ENCODE data around the gene AP2A1.
"Not testable (repeated sequence)": the region's sequence is repeated elsewhere in the genome, so short reads cannot be mapped to it uniquely, and the experiment has no call there.

The AP2A1 gene

DNA sequence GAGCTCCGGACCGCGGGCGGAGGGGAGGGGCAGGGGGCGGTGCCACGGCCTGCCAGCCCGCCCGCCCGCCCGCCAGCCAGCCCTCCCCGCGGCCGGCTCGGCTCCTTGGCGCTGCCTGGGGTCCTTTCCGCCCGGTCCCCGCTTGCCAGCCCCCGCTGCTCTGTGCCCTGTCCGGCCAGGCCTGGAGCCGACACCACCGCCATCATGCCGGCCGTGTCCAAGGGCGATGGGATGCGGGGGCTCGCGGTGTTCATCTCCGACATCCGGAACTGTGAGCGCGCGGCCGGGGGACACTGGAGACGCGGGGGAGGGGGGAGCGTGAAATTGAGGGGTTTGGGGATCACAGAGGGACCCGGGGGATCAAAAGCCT lies at the start of gene AP2A1:
TSS of gene AP2A1 (plus strand) at position 72 of the 370 bp plus-strand sequence. CDS start at position 205, 133 bp downstream.
- DNase-seq (ENCODE audit: low spot score), result no peak

- DNase-seq (ENCODE audit: low spot score), result no peak
These were observed 48.3 kb upstream of the AP2A1 start for GRCh38 chr19:49718511-49718910.

DNA sequence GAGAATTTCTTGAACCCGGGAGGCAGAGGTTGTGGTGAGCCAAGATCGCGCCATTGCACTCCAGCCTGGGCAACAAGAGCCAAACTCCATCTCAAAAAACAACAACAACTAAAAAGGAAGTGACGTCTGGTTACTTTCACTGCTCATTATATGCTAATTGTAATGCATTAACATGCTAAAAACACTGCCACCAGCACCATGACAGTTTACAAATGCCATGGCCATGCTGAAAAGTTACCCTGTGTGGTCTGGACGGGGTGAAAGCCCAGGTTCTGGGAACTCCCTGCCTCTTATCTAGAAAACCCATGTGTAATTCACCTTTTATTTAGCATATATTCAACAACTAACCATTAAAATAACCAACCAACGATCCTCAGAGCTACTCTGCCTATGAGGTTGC lies 47.8 kb upstream of the AP2A1 start:
- DNase-seq (ENCODE audit: low spot score), result no peak

DNA sequence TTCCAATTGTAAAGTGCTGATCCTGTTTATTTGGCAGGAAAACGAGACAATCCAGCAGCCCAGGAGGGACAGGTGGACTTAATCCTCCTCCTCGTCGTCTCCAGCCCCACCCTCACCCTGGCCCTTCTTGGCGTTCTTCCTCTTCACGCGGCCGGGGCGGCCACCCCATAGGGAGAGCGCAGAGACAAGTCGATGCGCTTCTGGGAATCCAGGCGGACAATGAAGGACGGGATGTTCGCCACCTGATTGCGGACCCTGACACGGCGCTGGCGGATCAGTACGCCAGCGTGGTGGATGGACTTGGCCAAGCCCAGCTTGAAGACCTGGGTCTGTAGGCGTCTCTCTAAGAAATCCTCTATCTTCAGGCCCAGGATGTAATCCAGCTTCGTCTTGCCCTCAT lies 47.4 kb upstream of the AP2A1 start:
- not testable (repeated sequence) for DNase-seq (ENCODE audit: low spot score)

DNA sequence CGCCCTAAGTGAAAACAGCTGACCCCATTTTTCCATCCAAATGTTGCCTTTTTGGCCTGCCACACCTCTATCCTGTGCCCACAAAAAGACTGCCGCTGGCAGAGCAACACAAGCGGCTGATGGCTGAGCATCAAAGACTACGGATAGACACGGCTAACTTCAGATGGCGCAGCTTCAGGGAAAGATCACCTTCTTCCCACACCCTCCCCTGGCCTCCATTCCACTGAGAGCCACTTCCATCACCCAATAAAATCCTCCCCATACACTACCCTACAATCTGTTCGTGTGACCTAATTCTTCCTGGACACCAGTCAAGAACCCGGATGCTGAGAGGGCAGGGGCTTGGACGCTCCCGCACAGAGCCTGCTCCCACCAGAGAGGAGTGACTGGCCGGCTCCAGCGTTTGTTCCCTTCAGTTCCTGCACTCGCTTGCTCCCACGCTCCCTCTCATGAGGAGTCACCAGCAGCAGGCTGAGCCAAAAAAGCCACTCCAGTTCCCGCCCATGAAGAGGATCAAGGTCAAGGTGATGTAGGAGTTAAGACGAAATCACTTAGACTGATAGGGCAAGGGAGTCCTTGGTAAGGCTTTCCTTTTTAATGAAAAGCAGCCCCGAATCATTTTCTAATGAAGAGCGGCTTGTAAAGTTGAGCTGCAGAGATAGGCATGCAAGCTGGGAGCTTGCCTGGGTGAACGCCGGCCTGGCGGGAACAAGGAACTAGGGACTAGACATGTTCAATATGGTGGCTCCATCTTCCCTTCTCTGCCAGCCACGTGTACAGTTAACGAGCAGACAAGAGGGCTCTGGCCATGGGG lies 39.4 kb upstream of the AP2A1 start:
- DNase-seq (ENCODE audit: low spot score), result no peak

- no peak for DNase-seq (ENCODE audit: low spot score)
These were observed 36.6 kb upstream of the AP2A1 start for GRCh38 chr19:49730166-49730565.

DNA sequence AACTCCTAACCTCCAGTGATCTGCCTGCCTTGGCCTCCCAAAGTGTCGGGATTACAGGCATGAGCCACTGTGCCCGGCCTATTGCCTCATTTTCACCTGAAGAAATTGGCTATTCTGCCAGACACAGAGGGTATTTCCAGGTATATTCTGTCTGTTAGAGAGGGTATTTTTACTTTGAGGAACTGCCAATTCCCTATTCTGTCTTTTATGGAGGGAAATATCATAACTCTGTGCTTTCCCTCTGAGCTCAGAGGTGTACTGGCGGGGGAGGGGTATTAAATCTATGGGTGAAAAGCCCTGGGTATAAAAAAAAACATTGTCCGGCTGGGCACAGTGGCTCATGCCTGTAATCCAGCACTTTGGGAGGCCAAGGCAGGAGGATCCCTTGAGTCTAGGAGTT lies 28.5 kb upstream of the AP2A1 start:
- DNase-seq (ENCODE audit: low spot score), result no peak

DNA sequence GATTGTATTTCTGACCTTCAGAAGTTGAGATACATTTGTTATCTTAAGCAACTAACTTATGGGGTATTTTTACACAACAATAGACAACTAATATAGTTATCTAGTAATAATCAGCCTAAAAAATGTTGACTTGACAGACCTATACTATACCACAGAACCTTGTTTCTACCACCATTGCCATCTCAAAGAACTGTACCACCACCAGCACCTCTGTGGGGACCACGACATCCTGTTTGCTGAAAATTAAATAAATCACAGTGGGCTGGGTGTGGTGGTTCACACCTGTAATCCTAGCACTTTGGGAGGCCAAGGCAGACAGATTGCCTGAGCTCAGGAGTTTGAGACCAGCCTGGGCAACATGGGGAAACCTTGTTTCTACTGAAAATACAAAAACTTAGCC lies 27.7 kb upstream of the AP2A1 start:
- DNase-seq (ENCODE audit: low spot score), result no peak

DNA sequence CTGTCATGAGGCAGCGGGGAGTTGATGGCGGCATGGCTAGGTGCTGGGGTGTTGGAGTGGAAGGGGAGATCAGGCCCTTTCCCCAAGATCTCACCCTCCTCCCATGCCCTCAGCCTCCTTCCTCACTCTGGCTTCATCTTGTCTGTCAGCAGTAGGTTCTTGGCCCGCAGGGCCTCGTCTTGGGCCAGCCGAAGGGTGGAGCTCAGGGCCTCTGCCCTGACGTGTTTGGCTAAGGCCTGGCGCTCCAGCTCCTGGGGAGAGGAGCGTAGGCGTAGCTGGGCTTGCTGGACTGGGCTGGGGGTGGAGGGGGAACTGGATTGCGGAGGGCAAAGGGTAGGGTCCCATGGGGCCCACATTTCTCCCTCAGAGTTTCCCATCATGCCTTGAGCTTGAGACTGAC lies 26.9 kb upstream of the AP2A1 start:
- DNase-seq (ENCODE audit: low spot score), result no peak

- no peak for DNase-seq (ENCODE audit: low spot score)
These were observed 25.5 kb upstream of the AP2A1 start for GRCh38 chr19:49741210-49741844.

DNA sequence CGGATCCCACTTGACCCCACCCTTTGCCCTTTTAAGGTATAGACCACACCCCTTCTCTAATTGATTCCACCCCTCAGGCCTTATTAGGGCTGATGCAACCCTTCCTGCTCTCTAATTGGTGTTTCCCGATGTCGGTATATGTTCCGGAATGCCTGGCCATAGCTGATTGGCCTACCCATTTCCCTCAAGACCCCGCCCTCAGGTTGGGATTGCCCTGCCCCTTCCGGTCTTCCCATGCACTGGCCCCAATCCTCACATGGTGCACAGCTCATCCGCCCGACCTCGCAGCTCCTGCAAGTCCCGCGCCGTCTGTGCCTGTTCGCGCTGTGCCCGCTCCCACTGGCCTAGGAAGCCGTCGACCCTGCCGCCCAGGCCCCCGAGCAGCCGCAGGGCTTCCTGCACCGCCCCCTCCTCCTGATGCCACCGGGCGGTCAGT lies 21.8 kb upstream of the AP2A1 start:
- no peak for DNase-seq (ENCODE audit: low spot score)

DNA sequence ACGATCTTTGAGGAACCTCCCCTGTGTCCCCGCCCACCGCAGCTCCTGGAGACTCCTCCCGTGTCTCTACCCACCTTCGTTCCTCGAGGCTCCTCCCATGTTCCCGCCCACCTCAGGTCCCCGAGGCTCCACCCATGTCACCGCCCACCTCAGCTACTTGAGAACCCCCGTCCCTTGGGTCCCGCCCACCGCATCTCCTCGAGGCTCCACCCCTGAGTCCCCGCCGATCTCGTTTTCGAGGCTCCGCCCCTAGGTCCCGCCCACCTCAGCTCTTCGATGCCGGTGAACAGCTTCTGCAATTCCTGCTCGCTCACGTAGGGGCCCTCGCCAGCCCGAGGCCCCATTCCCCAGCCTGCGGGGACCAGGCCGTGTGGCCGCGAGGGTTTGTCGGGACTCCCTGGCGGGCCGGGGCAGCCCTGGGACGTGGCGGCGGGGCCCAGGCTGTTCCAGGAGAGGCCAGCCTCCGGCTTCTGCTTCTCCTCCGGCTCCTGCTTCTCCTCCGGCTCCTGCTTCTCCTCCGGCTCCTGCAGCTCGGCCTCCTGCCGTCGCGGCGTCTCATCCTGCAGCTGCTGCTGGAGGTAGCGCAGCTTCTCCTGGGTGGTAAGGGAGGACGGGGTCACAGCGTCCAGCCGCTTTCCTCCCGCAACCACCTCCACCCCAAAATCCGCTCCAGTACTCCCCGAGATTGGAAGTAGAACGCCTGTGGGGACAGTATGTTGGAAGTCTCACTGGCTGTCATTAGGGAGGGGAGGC lies 20.4 kb upstream of the AP2A1 start:
- peak; percentile 87 for DNase-seq (ENCODE audit: low spot score)

- no peak for DNase-seq (ENCODE audit: low spot score)
These were observed 17.6 kb upstream of the AP2A1 start for GRCh38 chr19:49749055-49749716.

DNA sequence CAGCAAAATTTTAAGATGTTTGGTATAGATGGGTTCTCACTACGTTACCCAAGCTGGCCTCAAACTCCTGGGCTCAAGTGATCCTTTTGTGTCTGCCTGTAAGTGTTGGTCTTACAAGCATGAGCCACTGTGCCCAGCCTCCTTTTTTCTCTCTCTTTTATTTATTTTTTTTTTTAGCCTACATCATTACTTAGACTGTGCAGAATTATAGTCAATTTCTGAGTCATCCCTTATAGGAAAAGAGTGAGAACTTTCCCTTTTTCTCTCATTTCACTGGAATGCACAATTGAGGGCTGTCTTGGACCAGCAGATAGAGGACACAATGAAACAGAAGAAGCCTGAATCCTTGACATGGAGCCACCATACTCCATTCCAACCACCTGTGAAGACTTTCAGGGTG lies 17.0 kb upstream of the AP2A1 start:
- no peak for DNase-seq (ENCODE audit: low spot score)

DNA sequence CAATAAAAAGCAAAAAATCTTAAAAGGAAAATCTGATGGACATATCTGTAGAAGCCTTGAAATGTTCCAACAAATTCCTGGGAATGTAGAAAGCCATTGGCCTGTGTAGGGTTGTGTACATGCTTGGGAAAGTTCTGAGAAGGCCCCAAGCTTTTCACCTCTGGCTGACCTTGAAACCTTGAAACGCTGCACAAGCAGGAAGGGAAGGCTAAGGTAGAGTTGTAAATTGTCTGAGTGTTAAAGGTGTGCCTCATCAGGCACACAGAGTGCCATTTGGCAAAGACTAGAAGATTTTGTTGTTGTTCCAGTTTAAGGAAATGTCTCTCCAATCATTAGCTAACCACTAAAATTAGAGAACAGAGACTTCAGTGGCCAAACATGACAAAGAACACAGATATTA lies 14.1 kb upstream of the AP2A1 start:
- no peak for DNase-seq (ENCODE audit: low spot score)

DNA sequence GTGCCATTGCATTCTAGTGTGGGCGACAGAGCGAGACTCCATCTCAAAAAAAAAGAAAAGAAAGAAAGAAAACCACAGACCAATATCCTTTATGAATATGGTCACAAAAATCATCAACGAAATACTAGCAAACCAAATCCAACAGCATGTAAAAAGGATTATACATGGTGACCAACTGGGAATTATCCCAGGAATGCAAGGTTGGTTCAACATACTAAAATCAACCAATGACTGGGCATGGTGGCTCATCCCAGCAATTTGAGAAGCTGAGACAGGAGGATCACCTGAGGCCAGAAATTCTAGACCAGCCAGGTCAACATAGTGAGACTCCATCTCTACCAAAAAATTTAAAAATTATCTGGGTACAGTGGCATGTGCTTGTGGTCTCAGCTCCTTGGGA lies 10.8 kb upstream of the AP2A1 start:
- no peak for DNase-seq (ENCODE audit: low spot score)

GRCh38 chr19:49758292-49758691 lies 8.5 kb upstream of the AP2A1 start:
- no peak for DNase-seq (ENCODE audit: low spot score)

DNA sequence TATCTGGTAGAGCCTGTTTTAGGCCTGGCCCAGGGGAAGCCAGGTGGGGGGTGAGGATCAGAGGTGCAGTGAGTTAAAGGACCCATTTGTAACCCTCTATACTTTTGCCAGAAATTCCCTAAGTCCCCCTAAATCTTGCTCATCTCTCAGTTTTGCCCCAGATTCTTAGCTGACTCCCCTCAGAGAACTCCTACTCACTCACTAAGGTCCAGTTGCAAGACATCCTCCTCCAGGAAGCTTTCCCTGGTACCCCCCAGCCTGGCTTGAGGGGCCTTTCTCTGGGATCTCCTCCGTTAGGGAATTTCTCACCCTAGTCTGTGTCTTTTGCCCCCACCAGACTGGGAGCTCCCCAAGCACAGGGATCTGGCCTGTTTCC lies 5.6 kb upstream of the AP2A1 start:
- DNase-seq (ENCODE audit: low spot score), result no peak

DNA sequence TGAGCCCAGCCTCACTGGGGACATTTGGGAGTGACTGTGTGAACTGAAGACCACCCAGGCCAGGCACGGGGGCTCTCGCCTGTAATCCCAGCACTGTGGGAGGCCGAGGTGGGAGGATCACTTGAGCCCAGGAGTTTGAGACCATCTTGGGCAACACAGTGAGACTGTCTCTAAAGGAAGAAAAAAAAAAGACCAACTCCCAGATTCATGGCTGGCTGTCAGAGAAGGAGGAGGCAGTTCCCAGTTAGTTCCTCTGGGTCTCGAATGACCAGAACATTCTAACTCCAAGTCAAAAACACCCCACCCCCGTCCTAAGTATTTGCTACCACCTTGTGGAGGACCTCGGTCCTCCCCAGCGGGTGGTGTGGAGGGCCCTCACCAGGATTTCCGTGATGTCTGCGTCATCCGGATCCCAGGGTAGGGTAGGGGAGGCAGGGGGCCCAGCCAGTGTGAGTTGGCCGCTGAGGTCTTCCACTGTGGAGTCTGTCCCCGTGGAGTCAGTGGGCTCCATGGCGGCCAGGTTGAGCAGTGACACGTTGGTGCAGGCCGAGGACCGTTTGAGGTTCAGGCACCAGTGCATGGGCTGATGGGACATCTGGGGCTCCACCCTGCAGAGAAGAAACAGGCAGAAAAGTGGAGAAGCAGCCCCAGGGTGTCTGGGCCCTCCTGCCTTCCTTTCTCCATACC lies 5.0 kb upstream of the AP2A1 start:
- DNase-seq (ENCODE audit: low spot score), result no peak

- DNase-seq (ENCODE audit: low spot score), result no peak
These were observed 3.6 kb upstream of the AP2A1 start, which contains the start of gene TSKS for GRCh38 chr19:49763230-49763629. Gene TSKS, minus strand, starts transcription at chr19:49763306. Its CDS starts 59 bp downstream, at chr19:49763247.

GRCh38 chr19:49764341-49764740 lies 2.5 kb upstream of the AP2A1 start:
- no peak for DNase-seq (ENCODE audit: low spot score)

Measured in germinal center (tissue), 1 donor.